ENCODE results near the gene C16orf96. TPM values are rescaled to one million over a fixed set of nuclear protein-coding genes. Genes with fewer than 3 reads are reported as not detected.

C16orf96 gene
- total and polyA plus RNA-seq, 10 donors: 0.06 to 0.33 (median 0.21) TPM

DNA sequence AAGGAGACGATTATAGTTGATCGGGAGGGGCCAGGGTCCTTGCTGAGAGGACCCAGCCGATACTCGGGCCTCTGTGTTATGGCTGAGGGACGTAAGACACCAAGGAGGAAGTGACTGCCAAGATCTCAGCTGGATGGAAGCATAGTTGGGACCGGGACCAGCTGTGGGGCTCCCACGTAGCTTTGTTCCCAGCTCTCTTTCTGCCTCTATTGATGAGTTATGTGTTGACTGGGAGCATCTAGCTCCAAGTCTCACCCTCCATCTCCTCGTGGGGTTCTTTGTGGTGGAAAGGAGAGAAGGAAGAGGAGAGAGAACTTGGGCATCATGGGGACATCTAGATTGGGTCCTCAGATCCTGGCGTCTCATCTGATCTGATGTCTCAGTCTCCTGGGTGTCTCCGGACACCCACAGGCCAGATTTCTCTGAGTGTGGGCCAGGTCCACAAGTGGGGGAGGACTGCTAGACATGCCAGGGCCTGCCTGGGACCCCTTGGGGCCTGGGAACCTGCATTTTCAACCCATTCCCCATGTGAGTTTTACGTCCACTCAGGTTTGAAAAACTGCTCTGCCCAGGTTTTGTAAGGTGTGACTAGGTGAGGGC, 69.5 kb downstream of the C16orf96 start:
- H3K4me3 ChIP-seq: peak overlapping the region; percentile 72 to 97 (median 93)
- peaks cover 0 to 21% (median 0%) of the 10 kb centered on the region in 6 donors for H3K36me3 ChIP-seq
- H3K27ac ChIP-seq: peak overlapping the region; percentile 90 to 100 (median 99)
- intact Hi-C loops (cut with DNase I; ENCODE audit: low total_unique reads): loop anchor here (5.0 kb wide), 1 partner anchor 52 kb away; no protein-coding TSS in a partner anchor
- H3K4me1 ChIP-seq: peaks cover 20 to 70% (median 44%) of the 10 kb centered on the region in 6 donors
- TF ChIP-seq POLR2AphosphoS5 (IDR thresholded peaks at IDR 0.05) (no peak), POLR2A (IDR thresholded peaks at IDR 0.05) (no peak)
- TF ChIP-seq, protein P1, sequence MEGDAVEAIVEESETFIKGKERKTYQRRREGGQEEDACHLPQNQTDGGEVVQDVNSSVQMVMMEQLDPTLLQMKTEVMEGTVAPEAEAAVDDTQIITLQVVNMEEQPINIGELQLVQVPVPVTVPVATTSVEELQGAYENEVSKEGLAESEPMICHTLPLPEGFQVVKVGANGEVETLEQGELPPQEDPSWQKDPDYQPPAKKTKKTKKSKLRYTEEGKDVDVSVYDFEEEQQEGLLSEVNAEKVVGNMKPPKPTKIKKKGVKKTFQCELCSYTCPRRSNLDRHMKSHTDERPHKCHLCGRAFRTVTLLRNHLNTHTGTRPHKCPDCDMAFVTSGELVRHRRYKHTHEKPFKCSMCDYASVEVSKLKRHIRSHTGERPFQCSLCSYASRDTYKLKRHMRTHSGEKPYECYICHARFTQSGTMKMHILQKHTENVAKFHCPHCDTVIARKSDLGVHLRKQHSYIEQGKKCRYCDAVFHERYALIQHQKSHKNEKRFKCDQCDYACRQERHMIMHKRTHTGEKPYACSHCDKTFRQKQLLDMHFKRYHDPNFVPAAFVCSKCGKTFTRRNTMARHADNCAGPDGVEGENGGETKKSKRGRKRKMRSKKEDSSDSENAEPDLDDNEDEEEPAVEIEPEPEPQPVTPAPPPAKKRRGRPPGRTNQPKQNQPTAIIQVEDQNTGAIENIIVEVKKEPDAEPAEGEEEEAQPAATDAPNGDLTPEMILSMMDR (IDR thresholded peaks at IDR 0.05 in 8 of 11, conservative IDR thresholded peaks at IDR 0.05 in 3 of 11): peak in 1 of 11 experiments; percentile 13
- 8 to 21% (median 9%) methylated on average over 6 to 11 of the region's 11 CpGs for WGBS, 5 donors
- DNase-seq: no peak
- H3K27me3 ChIP-seq (replicated peaks in 1 of 7): no peaks in the 10 kb centered on the region
- H3K9me3 ChIP-seq: no peaks in the 10 kb centered on the region

DNA sequence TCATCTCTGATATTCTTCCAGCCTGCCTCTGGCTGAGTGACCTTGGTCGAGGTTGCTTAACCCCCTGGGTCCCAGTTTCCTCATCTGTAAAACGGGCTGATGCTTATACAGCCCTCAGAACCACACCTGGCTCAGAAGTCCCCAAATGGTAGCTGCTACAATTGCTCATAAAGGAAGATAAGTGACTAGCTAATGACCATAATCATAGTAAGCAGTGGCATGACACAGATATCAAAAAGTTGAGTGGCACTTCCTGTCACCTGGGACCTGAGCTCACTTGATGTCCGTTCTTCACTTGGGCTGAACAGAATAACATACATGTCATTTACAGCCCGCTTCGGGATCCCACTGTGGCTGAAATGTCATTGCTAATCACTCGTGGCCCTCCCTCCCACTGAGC, 70.3 kb downstream of the C16orf96 start:
- Histone ChIP-seq H3K4me3 (peak overlapping the region in 6 of 8 donors; percentile 72 to 97 (median 93)), H3K27me3 (replicated peaks in 1 of 7) (no peaks in the 10 kb centered on the region), H3K27ac (peak overlapping the region in 7 of 8 donors; percentile 95 to 100 (median 99)), H3K36me3 (peaks cover 0 to 21% (median 0%) of the 10 kb centered on the region in 6 donors), H3K9me3 (peaks cover 0 to 7% (median 3%) of the 10 kb centered on the region in 8 donors), H3K4me1 (peaks cover 20 to 78% (median 46%) of the 10 kb centered on the region in 6 donors)
- TF ChIP-seq POLR2A (IDR thresholded peaks at IDR 0.05) (no peak), POLR2AphosphoS5 (IDR thresholded peaks at IDR 0.05) (no peak)
- TF ChIP-seq, protein P1 (IDR thresholded peaks at IDR 0.05 in 8 of 11, conservative IDR thresholded peaks at IDR 0.05 in 3 of 11): no peak
- intact Hi-C loops (cut with DNase I; ENCODE audit: low total_unique reads): loop anchor here (5.0 kb wide), 1 partner anchor 51 kb away; no protein-coding TSS in a partner anchor
- WGBS, 5 donors: 42 to 63% (median 52%) methylated on average over 5 to 6 of the region's 6 CpGs
- DNase-seq: no peak

DNA sequence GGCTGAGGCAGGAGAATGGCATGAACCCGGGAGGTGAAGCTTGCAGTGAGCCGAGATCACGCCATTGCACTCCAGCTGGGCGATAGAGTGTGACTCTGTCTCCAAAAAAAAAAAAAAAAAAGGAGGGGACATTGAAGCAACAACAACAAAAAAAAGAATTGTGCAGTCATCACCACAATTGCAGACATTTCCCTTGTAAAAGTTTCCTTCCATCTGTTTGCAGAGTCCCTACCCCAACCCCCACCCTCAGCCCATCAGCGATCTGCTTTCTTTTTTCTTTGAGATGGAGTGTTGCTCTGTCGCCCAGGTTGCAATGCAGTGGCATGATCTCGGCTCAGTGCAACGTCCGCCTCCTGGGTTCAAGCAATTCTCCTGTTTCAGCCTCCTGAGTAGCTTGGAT, 72.1 kb downstream of the C16orf96 start:
- Histone ChIP-seq H3K9me3 (peaks cover 0 to 13% (median 6%) of the 10 kb centered on the region in 8 donors), H3K4me3 (peak overlapping the region in 3 of 8 donors; percentile 5 to 20 (median 10)), H3K27me3 (replicated peaks in 1 of 7) (no peaks in the 10 kb centered on the region), H3K4me1 (peaks cover 20 to 90% (median 48%) of the 10 kb centered on the region in 6 donors), H3K36me3 (peaks cover 0 to 25% (median 0%) of the 10 kb centered on the region in 6 donors), H3K27ac (peak overlapping the region in 7 of 8 donors; percentile 33 to 100 (median 74))
- intact Hi-C loops (cut with DNase I; ENCODE audit: low total_unique reads): loop anchor here (5.0 kb wide), 1 partner anchor 49 kb away; no protein-coding TSS in a partner anchor
- DNase-seq: no peak
- TF ChIP-seq POLR2A (IDR thresholded peaks at IDR 0.05) (no peak), POLR2AphosphoS5 (IDR thresholded peaks at IDR 0.05) (no peak)
- TF ChIP-seq, protein P1 (IDR thresholded peaks at IDR 0.05 in 8 of 11, conservative IDR thresholded peaks at IDR 0.05 in 3 of 11): no peak
- WGBS, 5 donors: 61 to 89% (median 72%) methylated on average over 9 of the region's 9 CpGs

DNA sequence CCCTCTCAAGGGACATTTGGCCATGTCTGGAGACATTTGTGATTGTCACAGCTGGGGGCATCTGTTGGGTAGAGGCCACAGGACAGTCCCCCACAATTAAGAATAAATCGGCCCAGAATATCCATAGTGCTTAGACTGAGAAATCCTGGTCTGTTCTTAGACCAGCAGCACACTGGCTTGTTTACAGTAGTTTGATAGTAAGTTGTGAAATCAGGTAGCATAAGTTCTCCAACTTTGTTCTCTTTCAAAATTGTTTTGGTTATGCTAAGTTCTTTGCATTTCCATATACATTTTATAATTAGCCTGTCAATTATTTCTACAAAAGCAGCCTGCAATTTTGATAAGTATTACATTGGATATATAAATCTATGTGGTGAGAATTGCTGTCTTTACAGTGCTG, 75.3 kb downstream of the C16orf96 start:
- Histone ChIP-seq H3K9me3 (peaks cover 0 to 13% (median 6%) of the 10 kb centered on the region in 8 donors), H3K27ac (peak overlapping the region in 6 of 8 donors; percentile 6 to 100 (median 56)), H3K4me3 (no peak overlapping the region), H3K4me1 (peaks cover 9 to 98% (median 48%) of the 10 kb centered on the region in 6 donors), H3K36me3 (peaks cover 0 to 50% (median 9%) of the 10 kb centered on the region in 6 donors), H3K27me3 (replicated peaks in 1 of 7) (no peaks in the 10 kb centered on the region)
- DNase-seq: no peak
- TF ChIP-seq POLR2AphosphoS5 (IDR thresholded peaks at IDR 0.05): no peak
- no peak for TF ChIP-seq POLR2A (IDR thresholded peaks at IDR 0.05)
- TF ChIP-seq, protein P1 (IDR thresholded peaks at IDR 0.05 in 8 of 11, conservative IDR thresholded peaks at IDR 0.05 in 3 of 11): no peak
- intact Hi-C loops (cut with DNase I; ENCODE audit: low total_unique reads): no loop called here
- WGBS, 5 donors: 95 to 100% (median 100%) methylated on average over 1 of the region's 1 CpG

Measured in spleen (tissue), 11 donors.